SKM-1 (cell line): ENCODE data around the gene FKBP11.

Experiments used
- DNase-seq: peaks from one replicate; lab custom pipeline; 2025; ENCODE audit not compliant: unreplicated experiment; lab: John Stamatoyannopoulos, UW

The FKBP11 gene

DNA sequence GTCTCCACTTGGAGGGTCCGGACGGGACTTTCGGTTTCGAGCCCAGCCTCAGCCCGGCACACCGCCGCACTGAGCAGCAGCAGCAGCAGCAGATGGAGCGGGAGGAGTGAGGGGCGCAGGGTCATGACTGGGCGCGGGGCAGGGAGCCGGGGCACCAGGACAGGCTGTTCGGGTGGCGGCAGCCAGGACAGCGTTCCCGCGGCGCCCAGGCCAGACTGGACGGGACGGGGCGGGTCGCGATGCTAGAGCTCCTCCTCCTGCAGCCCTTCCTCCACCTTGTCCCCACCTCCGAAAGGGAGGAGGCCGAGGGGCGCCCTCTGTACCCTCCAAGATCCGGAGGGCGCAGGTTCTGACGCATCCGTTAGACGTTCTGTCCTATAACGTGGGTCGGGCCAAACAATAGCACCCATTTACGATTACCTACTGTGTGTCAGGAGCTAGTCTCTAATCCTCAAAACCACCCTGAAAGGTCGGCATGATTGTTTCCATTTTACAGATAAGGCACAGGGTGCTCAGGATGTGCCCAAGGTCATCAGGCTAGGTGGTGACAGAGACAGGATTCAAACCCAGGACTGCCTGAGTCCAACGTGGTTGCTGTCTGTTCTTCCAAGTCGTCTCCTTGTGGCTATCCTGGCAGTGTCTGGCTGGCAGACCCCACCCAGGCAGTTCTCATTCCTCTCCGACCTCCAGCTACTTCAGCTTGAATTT, at the start of gene FKBP11:
FKBP11 (minus strand) TSS at position 189 of the 708 bp plus-strand sequence; CDS start at position 125, 64 bp downstream.
- DNase-seq: no peak

DNA sequence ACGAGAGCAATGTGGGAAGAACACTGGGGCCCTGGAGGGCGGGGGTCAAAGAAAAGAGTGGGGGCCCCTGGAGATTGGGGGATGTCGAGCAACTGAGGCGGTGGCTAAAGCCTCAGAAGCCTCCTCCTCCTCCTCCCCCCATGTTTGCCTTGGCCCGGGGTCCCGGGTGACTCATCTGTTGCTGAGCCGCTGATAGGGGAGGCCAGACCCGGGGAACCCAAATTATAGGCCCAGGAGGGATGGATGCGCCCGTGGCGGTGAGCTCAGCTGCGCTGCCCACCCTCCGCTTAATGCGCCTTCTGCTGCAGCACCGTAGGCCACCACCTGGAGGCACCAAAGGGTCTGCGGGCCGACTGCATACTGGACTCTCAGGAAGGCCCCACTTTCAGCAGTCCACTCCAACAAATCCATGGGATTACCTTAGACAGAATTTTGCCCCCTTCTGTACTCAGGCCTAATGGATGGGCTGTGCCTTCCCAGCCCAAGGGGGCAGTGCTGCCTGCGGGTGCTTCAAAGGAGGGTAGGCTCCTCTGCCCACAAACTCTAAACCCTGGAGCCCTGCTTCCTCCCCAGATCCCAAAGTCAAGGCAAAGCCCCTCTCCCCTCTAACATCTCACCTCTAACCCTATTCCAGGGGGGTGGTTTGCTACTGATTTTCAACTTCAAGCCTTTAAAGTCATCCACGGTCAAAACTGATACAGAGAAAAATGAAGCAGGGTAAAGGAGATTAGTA, 48.8 kb upstream of the FKBP11 start:
- no peak for DNase-seq

DNA sequence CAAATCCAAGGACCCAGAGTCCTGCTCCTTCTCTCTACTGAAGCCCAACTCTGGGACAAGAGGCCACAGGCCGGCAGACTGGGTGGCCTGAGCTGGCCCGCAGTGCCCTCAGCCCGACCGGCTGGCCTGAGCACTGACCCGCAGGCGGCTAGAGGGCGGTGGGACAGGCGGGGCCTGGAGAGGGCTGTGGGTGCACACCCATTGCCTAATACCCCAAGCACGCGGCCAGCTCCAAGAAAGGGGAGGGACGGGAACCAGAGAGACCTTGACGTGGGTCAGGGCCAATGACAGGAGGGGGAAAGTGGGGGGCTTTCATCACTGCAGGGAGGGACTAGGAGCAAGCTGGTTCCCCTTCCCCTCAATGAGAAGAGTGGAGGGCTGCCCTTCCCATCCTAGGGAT, 48.2 kb upstream of the FKBP11 start:
- no peak for DNase-seq

DNA sequence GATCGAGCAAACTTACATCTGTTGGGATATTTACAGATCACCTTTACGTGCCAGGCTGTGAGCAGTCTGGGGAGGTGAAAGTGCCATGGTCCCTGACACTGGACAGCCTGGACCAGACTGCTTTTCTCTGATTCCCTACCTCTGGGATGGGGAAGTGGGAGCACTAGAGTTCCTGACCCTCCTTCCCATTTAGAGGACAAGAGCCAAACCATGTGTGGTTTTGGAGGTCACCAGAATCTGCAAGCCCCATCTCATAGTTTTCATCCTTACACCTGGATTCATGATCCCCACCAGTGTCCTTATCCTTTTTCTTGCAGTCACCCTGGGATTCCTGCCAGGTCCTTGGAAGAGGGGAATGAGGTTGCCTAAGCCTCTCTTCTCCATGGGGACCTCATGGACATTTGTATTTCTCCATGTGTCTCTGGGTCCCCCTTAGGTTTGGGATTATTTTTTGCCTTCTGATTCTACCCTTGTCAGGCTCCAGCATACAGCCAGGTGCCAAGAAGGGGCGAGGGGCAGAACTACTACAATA, 47.7 kb upstream of the FKBP11 start:
- DNase-seq: no peak

DNA sequence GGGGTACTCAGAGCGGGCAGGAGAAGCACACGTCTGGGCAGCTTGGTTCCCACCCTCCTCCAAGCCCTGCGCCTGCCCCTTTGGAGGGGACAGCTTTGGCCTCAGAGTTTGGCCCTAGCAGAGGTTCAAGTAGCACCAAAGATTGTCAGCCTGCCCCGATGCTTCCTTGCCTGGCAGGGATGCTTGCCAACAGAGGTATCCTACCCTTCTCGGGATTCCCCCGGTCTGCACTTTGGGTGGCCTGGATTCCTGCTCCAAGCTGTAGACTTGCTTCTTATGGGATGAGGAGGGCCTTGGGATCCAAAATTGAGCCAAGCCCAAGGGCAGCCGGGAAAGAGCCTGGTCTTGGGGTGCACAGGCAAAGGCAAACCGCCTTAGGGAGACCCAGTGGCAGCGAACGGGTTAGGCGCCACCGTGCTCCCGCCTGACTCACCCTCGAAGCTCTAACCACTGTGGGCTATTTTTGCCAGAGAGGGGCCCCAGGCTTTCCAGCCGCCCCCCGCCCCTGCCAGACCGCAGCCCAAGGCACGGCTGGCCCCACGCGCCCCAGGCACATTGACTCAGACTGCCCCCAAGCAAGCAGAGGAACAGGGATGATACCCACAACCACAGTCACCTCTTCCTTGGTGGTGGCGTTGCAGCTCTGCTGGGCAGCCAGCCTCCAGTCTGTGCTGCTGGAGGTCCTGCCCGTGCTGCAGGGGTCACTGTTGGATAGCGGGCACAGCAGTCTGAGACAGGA, 47.1 kb upstream of the FKBP11 start:
- peak; percentile 34 for DNase-seq

DNA sequence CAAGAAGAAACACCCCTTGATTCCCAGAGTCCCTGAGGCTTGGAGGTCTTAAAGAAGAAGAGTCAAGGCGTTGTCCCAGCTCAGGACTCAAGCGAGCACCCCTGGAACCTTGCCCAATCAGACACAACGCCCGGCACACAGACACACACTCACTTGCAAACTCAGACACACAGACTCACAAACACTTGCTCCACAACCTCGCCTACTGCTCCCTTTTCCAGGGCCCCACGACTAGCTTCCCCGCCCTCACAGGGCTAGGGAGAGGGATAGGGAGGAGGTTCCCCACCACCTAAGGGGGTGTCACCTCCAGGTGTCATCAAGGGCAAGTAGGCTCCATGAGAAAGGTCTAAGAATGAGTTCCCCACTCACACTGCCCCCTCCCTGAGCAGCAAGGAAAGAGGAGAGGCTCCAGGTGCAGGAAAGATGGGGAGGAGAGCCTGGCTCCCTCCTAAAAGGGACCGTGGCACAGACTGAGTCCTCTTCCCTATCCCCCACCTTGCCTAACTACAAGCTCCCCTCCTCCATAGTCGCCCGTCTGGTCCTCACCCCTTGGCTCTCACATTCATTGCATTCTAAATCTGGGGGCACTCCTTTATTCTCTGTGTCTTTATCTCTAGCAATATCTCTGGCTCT, 45.5 kb upstream of the FKBP11 start:
- DNase-seq: no peak

DNA sequence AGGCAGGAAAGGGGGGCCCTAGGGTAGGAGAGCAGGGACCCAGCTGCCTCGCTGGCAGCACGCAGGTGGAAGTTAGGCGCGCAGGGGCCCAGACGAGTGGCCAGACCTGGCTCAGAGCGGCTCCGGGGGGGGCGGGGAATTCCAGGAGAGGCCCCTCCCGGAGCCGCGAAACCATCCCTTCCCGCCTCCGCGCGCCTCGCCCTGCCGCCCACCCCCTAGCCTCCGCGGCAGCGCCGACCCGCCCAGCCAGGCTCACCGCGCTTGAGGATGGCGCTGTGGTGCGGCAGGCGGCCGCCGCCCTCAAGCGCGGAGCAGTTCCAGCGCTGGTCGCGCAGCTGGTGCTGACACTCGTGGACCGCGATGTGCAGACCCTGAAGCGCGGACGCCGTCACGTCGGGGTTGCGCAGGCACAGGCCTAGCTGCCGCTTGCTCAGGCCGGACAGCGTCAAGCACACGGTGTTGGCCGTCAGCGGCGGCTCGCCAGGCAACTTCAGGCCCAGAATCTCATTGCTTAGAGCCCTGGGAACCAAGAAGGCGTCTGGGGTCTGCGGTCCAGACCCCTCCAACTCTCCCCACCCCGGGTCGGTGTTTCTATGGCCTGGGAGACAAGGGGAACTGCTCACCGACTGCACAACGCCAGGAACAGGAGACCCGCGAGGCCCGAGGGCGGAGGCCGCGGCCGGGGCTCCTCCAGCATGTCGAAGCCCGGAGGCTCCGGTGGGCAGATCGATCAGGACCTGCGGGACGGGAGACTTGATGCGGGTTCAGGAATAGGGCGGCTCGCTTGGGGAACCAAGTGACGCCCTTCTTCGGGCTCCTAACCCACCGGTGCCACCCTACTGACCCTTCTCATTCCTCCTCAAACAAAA, 44.8 kb upstream of the FKBP11 start:
- no peak for DNase-seq

DNA sequence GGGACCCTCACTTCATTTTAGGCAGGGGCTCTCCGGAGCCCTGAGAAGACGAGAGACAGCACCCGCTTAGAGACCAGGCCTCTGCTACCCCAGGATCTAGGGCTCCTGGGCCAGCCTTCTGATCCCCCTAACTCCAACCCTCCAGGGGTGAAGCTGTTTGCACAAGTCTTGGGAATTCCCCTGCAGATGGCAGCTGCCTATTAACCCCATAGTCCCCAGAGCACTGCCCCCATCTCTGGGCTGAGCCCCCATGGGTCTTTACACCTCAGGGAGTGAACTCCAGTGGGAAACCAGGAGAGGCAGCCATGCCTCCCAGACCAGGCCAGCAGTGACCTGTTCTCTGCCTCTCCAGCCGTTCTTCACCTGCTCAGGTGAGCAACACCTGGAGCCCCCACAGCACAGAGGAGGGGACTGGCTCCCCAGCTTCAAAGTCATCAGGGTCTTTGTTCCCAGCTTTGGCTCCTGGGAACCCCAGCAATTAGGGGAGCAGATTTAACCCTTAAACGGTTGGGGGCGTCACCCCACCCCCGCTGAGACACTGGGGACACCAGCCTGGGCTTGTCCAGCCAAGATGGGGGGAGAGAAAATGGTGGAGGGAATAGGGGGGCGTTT, 44.0 kb upstream of the FKBP11 start:
- DNase-seq: no peak

DNA sequence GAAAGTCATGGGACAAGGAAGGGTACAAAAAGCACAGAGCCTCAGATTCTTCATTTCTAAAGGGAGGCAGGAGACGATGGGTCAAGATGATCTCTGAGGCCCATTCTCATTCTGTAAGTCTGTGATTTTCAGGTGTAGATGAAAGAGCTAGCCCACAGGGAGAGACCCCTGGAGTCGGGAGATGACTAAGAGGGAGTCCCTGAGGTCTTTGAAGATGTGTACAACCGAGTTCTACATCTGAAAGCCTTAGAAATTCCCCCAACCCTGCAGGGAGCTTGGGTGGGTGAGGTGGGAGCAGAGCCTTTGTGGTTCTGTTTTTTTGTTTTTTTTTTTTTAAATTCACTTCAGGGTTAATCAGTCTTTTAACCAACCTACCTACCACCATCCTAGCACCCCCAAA, 43.2 kb upstream of the FKBP11 start:
- DNase-seq: no peak

DNA sequence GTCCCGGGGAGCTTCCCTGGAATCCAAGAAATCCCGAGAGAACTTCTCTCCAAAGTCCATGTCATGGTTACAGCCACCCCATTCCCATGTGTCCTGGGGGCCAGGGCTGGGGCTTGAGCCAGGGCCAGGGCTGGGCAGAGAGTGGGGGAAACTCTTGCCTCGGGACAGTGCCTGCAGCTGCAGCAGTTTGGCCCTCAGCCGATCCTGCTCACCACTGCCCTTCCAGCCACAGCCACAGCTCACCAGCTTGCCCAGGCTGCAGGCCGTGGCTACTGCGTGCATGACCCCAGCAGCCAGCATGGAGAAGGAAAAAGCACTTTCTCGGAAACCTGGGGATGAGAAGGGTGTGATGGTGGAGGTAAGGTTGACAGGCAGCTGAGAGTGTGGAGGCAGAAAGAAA, 42.7 kb upstream of the FKBP11 start:
- DNase-seq: no peak

DNA sequence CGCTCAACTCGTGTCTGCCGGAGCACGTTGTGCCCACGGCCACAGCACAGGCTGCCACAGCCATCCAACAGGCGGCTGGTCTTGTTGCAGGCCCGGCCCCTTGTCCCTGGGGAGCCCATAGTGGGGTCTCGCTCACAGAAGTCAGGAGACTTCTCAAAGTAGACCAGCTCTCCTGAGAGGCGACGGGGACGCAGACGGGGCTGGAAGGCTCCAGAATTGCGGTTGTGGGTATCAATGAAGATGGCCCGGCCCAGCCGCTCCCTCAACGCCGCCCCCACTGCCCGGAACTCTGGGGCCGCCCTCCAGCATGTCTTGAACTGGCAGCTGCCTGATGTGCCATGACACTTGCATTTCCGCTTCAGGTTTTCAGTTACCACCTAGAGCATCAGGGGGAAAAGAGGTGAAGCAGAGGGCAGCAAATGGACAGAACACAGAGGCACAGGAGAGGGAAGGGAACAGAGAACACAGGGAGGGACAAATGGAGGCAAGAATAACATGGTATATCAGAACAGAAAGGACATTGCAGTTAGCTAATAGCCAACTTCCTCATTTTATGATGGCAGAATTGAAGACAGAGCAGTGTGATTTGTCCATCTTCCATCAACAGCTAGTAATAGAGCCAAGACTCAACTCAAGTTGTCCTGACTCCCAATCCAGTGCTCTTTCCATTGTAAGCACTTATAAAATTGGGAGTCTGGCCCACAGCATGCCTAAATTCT, 41.0 kb upstream of the FKBP11 start:
- DNase-seq: no peak

DNA sequence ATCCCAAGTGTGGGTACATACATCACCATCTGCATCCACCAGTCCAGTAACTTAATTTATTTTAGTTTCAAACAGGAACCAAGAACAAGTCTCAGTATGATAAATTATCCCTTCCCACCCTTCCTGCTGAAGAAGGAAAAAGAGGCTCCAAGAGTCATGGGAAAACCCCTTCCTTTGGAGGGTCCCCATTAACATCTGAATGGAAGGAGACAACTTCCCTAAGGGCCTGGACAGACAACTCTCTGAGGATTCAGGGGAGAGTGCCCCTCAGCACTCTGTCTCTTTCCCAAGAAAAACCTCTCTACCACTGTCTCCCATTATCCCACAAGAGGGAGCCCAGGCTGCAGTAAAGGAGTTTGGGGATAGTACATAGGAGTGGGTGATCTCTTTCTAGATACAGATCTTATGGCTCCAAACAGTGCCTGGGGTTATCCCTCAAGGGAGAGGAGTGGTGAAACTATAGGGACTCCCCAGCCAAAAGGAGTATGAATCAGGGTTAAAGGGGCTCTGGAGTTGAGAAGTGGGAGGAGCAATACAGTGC, 40.1 kb upstream of the FKBP11 start:
- DNase-seq: no peak

DNA sequence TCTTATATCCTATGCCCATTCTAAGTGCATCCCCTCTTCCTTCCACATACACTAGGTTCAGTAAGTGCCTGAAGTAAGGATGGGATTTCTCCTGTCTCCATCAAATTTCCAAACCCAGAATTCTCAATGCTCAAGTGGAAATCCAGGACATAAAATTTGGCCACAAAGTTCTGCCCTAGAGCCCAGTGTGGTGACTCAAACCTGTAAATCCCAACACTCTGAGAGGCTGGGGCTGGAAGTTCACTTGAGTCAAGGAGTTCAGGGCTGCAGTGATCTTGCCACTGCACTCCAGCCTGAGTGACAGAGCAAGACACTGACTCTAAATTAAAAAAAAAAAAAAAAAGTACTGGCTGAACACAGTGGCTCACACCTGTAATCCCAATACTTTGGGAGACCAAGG, 36.5 kb upstream of the FKBP11 start:
- DNase-seq: no peak

DNA sequence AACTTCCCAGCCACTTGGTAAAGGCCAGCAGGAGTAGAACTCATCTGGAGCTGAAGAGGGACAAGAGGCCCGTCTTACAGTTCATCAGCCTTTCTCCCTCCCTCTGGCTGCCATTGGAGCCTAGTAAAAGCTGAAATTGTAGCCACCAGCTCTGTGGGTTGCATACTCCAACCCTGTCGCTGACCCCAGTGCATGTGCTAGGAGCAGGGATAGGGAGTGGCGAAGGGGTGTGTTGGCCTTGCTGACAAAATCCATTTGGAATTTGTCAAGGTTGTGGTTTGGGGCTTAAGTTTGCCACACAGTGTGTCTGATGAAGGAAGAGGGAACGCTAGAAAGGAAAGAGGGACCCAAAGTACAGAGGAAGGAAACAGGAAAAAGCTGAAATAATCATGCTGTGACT, 36.0 kb upstream of the FKBP11 start:
- DNase-seq: no peak

DNA sequence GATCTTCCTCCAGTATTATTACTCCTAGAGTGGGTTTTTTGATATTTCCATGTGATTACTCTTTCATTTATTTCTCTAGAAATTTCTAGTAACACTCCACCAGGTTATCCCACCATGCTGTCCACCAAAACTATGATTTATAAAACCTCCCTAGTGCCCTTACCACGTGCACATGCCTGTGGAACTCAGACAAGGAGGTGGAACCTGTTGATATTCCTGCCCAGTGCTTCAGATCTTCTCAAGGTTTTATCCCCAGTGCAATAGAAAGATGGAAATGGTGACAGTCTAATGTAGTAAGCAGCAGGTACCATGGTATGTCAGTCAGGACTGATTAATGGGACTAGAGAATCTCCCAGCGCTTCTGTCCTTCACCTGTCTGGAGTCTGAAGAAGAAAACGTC, 35.5 kb upstream of the FKBP11 start:
- DNase-seq: no peak

DNA sequence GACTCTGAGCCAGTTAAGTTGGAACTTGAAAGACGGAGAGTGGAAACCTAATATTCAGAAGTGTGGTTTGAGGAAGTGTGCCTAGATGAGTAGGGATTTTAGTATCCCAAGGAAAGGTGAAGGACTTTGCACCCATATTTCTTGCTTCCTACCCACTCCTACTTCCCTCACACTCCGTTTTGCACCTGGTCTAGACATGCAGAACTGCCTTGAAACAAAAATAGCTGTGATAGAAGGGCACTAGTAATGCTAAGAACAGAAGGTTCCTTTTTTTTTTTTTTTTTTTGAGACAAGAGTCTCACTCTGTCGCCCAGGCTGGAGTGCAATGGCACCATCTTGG, 32.7 kb upstream of the FKBP11 start:
- no peak for DNase-seq

DNA sequence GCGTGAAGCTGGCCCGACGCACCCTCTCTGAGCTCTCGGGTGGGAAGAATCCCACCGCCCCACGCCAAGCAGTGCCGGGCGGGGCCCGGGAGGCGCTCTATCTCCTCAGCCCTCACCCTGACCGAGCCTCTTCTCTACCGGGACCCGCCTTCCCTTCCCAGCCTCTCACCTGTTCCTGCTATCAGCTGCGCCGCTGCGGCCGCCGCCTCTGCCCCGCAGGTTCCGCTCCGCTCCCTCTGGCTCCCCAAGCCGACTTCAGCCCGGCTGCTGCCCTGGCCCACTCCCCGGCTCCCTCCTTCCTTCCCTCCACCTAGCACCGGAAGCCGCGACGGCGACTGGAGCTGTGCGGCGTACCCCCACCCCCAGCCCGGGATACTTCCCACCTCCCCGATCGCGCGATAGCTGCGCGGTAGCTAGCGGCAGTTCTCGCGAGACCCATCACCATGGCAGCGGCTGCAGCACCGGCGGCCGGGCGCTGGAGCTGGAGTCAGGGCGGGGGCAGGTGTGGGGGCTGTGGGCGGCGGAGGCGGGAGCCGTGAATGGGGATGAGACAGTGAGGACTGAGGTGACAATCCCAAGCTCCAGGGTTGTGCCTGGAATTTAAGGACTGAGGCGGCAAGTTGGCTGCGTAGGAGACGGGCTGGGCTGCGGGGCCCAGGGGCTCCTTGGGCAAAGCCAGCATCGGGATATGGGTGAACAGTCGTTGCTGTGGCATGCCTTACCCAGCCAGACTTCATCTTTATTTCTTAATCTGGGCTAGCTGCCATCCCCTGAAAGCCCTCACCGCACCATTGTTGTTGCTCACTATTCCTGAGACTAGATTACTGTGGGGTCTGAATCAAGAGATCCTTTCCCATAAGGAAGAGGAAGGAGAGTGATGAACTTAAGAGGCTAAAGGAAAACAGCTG, 32.1 kb upstream of the FKBP11 start, which contains the start of gene ARF3:
ARF3 (minus strand) TSS at position 347 of the 908 bp plus-strand sequence. CDS start 16,392 bp downstream, outside the sequence.
- DNase-seq: peak; percentile 61
